T-helper 9 cell (primary cell): ENCODE results near the gene KLC1.
"Not testable (repeated sequence)": the region's sequence is repeated elsewhere in the genome, so short reads cannot be mapped to it uniquely, and the experiment has no call there.

Experiments
- DNase-seq: peaks from one replicate; pipeline ENCODE4 v3.0.0-alpha.2; 2020
- total RNA-seq, 2 donors: gene quantifications; one replicate each; lab custom pipeline; 2026; lab: John Stamatoyannopoulos, UW

The KLC1 gene
- 55.5 to 69.7 reads per million in 2 donors for total RNA-seq

DNA sequence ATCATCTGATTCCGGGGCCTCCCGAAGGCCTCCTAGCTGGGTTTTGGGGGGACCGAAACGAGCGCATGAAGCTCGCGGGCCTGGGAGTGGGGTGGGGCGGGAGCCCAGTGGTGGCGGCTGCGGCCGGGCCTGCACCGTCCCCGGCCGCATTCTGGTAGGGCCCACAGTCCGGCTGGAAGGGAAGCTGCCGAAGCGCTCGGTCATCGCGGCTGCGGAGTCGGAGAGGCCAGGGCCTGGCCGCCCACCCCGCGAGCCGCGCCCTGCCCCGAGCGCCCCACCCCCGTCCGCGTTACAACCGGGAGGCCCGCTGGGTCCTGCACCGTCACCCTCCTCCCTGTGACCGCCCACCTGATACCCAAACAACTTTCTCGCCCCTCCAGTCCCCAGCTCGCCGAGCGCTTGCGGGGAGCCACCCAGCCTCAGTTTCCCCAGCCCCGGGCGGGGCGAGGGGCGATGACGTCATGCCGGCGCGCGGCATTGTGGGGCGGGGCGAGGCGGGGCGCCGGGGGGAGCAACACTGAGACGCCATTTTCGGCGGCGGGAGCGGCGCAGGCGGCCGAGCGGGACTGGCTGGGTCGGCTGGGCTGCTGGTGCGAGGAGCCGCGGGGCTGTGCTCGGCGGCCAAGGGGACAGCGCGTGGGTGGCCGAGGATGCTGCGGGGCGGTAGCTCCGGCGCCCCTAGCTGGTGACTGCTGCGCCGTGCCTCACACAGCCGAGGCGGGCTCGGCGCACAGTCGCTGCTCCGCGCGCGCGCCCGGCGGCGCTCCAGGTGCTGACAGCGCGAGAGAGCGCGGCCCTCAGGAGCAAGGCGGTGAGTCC is at the start of gene KLC1:
KLC1 (plus strand) TSS at position 528 of the 819 bp plus-strand sequence. CDS start 25,354 bp downstream, outside the sequence.
- peak; percentile 81 for DNase-seq

DNA sequence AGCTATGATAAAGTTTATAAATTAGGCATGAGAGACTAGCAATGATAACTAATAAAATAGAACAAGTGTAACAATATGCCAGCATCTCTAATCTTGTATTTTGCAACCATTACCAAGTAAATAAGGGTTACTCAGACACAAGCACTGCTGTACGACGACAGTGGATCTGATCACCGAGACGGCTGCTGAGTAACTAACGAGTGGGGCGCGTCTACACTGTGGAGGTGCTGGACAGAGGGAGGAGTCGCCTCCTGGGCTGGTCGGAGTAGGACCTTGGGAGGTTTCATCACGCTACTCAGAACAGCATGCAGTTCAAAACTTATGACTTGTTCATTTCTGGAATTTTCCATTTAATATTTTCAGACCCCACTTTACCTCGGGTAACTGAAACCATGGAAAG is 47.8 kb upstream of the KLC1 start:
- DNase-seq, result no peak

DNA sequence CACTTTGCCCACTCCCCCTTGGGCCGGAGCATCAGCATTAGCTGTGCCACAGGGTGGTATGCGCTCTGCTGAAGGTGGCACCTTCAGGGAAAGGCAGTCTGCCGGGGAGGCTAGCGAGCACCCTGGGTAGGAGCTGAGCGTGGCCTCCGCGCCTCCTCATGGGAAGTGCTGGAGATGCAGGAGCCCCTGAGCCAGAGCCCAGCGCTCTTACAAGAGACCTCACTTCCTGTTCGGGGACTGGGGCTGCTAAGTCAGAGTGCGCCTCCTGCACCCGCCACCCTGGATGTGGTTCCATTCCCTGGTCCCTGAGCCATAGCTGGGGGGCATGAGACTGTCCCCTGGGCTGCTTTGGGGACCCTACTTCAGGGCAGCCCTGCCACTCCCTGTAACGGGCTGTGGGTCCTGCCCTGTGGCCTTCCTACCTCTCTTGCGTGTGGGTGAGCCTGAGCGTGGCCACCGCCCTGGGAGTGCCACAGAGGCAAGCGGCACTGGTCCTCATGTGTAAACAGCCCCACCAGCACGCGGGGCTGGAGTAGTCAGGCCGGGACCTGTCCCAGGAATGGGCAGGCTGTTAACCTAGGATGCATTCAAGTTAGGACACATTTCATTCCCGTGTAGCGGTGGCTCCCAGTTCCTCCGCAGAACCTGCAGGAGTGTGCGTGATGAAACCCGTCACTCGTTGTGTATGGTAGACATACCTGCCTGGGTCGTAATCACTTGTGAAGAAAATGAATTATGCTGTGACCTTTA is 46.9 kb upstream of the KLC1 start:
- DNase-seq, result no peak

DNA sequence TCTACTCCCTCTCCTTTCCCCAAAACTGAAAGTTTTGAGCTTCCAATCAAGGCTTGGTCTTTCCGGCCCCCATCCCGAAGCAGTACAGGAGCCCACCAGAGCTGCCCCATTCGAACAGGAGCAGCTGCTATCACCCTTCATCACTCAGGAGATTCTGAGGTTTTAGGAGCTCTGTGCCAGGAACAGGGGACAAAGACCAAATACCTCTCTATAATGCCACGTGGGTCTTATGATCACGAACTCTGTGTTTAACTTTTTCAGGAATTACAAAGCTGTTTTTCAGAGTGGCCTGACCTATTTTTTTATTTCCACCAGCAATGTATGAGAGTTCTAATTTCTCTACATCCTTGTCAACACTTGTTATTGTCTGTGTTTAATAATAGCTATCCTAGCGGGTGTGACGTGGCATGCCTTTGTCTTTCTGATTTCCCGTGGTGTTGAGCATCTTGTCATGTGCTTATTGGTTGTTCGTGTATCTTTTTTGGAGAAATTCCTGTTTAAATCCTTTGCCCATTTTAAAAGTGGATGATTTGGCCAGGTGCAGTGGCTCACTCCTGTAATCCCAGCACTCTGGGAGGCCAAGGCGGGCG is 44.6 kb upstream of the KLC1 start:
- DNase-seq, result no peak

DNA sequence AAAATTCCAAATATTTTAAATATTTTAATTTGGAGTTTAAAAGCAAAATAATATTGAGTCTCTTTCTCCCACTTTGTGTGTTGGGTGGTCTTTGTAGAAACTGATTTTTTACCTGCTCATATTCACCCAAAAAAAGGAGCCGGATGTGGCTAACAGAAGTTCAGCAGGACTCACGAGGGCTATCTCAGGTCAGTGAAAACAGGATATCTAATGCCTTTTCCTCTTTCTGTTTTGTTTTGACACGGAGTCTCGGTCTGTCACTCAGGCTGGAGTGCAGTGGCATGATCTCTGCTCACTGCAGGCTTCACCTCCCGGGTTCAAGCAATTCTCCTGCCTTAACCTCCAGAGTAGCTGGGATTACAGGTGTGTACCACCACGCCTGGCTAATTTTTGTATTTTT is 35.4 kb upstream of the KLC1 start:
- no peak for DNase-seq

DNA sequence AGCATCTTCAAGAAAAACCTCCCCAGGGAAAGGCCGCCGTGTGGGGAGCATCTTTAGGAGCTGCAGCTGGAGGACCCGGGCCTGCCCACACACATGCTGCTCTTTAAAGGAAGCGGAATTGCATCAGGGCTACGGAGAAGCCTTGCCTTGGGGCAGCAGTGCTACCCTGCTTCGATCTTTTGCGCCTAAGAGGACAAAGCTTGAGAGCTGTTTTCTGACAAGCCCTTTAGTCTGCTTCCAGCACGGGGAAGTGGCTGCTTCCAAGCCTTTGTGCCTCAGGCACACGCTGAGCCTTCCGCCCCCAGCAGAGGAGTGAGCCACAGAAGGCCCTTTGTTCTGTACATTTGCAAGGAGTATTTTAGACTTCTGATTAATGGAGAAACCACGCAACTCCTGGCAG is 34.7 kb upstream of the KLC1 start:
- no peak for DNase-seq

DNA sequence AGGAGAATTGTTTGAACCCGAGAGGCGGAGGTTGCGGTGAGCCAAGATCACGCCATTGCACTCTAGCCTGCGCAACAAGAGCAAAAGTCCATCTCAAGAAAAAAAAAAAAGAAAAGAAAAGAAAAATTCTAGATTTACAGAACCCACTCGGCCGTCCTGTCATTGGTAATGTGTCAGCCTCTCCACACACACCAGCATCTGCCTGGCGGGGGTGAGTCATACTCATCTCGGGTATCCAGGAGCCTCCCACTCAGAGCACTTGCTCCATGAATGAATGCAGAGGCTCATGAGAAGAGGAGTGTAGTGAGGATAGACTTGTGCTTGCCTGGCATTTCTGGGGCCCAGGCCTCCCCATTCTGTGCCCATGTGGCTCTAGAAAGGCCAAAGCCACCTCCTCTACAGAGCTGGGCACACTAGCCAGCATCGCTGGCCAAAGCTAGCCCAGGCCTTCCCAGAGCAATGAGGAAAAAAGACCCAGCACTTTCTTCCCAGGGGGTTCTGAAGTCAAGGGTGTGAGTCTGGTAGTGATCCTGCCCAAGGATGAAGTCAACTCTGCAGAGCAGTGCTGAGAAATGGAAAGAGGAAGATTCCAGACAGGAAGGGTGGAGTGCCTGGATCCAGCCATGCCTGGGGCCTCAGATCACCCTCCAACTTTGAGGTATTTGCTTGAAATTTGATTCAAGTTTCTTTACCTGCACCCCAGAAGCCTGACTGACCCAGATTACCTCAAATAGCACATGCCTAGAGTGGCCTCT is 31.2 kb upstream of the KLC1 start:
- no peak for DNase-seq

DNA sequence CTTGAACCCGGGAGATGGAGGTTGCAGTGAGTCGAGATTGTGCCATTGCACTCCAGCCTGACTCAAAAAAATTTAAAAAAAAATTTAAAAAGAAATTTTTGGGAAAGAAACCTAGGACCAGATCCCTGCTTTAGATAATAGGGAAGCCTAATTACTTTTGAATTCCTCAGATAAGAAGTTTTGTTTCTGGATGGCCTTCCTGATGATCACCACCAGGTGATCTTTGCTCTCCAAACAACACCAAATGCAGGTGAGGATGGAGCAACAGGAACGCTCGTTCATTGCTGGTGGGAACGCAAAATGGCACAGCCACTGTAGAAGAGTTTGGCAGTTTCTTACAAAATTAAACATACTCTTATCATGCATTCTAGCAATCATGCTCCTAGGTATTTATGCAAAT is 28.5 kb upstream of the KLC1 start:
- no peak for DNase-seq

DNA sequence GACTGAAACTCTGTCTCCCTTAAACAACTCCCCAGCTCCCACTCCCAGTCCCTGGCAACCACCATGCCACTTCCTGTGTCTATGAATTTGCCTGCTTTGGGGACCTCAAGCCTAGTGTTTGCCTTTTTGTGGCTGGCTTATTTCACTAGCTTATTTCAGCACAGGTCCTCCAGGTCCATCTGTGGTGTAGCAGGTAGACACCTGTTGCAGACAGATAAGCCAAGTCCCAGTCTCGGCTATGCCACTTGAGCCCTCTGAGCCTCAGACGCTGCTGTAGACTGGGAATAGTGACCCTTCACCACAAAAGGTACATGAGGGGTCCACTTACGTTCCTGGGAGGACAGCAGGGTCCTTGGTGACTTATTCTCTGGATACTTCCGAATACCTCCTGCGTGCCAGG is 24.4 kb upstream of the KLC1 start:
- no peak for DNase-seq

DNA sequence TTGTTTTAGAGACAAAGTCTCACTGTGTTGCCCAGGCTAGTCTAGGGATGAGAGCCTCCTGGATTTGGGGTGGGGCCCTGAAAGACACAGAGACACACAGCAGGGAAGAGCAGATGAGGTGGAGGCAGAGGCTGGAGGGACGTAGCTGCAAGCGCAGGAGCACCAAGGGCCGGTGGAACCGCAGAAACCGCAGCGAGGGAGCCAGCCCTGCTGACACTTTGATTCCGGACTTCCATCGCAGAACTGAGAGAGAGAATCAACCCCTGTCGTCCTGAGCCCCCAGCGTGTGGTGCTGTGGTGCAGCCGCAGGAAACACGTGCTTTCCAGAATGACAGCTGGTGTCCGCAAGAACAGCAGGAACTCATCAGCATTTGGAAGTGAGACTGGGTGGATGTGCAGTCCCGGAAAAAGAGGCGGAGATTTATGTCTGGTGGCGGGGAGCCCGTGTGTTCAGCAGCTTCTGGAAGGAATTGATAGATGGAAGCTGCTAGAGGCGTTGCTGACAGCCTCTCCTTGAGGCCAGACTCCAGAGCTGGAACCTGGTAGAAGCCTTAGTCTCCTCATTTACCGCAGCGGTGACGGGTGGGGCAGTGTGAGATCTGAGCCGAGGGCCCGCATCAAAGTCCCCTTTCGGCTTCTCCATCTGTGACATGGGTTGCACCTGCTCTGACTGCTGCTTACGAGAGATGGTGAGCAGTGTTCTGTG is 21.9 kb upstream of the KLC1 start:
- peak; percentile 35 for DNase-seq

DNA sequence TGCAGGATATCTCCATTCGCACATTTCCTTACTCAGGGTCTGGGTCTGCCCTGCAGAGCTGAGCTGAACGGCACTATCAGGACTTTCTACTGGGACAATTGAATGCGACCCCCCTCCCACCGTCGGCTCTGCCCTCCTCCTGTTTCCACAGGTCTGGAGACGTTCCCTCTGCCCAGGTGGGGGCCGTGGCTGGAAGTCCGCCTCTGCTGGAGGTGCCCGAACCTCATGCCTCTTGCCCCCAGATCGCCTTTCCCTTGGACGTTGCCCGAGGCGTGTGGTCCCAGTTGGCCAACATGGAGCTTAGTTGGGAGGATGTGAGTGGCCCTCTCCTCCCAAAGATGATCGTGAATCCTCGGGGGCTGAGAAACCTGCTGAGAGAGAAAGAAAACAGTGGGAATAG is 21.2 kb upstream of the KLC1 start:
- DNase-seq, result no peak

DNA sequence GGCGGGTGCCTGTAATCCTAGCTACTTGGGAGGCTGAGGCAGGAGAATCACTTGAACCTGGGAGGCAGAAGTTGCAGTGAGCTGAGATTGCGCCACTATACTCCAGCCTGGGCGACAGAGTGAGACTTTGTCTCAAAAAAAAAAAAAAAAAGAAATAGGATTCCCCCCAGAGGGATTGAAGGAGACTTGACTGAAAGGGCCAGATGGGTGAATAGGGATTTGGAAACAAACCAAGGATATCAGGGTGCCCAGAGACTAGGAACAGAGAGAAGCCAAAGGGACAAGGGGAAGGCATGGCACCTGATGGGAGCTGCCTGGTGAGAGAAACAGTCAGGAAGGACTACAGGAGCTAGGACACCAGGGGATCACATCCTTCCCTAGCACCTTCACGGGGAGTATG is 19.9 kb upstream of the KLC1 start:
- DNase-seq, result not testable (repeated sequence)

DNA sequence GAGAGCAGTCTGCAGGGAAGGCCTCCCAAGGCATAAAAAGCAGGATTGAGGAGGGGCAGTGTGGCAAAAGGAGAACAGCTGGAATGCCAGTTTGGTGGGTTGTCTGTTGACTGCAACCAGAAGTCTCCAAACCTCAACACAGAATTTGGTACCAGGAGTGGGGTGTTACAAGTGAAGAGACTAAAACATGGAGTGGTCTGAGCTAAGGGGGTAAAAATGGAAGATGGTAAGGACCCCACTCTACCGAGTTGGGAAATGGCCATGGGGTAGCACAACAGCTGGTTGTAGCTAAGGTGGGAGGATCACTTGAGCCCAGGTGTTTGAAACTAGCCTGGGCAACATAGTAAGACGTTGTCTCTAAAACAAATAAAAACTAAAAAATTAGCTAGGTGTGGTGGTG is 17.8 kb upstream of the KLC1 start:
- DNase-seq, result no peak

DNA sequence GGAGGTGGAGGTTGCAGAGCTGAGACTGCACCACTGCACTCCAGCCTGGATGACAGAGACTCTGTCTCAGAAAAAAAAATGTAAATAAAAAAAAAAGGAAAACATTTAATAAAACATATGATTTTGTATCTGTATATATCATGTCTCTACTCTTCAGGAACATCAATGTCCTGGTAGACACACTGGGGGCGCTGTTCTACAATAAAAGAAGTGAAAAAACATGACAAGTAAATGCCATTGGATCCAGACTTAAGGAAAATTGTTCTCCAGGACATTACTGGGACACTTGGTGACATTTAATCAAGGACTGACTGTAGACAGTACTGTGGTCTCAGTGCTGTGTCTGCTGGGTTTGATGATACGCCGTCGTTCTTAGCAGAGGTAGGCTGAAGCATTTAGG is 15.5 kb upstream of the KLC1 start:
- no peak for DNase-seq

DNA sequence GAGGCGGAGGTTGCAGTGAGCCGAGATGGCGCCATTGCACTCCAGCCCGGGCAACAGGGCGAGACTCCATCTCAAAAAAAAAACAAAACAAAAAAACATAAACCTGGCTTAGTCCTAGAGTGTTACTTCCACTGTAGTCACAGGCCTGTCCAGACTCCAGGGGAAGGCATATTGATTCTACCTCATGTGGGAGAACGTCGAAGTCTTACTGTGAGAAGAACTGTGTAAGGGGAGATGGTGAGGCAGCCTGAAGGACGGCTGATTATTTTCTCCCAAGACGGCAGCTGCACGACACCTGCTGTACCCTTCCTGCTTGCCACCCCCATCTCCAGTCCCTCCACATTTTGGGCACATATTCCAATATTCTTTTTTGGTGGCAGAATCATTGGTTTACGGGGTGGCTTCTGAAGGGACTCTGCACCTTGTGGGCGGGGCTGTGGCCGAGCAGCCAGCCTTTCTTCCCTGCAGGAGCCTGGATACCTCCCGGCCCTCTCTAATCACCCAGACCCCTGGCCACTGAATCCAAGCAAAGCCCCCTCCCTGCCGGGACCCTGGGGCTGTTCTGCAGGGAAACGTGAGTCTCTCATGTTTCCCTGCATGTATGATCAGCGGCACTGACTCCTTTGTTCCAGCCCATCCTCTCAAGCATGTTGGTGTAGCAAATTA is 12.2 kb upstream of the KLC1 start:
- DNase-seq, result no peak

DNA sequence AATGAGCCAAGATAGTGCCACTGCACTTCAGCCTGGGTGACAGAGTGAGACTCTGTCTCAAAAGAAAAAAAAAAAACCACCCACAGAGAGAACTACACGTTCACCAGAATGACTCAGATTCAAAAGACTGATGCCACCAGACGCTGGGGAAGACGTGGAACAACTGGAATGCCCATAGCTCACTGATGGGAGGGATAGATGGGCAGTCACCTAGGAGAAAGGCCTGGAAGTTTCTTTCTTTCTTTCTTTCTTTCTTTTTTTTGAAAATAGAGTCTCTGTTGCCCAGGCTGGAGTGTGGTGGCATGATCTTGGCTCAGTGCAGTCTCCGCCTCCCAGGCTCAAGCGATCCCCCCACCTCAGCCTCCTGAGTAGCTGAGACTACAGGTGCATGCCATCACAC is 10.0 kb upstream of the KLC1 start:
- no peak for DNase-seq

DNA sequence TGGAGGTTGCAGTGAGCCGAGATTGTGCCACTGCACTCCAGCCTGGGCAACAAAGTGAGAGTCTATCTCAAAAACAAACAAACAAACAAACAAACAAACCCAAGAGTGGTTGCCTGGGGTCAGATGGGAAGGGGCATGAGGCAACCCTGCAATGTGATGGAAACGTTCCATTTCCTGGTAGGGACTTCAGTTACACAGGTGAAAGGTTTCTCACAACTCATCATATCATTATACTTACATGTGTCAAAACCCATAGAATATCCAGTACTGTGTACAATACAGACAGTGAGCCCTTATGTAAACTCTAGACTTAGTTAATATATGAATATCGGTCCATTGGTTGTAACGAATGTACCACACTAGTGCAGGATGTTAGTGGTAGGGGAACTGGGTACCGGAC is 7.2 kb upstream of the KLC1 start:
- no peak for DNase-seq

DNA sequence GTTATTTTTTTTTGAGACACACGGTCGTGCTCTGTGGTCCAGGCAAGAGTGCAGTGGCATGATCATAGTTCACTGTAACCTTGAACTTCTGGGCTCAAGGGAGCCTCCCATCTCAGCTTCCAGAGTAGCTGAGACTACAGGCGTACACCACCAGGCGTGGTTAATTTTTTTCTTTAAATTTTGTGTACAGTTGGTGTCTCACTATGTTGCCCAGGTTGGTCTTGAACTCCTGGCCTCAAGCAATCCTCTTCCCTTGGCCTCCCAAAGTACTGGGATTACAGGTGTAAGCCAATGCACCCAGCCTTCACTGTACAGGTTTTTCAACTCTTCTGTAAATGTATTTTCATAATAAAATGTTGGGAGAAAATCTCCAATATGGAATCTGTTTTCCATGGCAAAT is 5.7 kb upstream of the KLC1 start:
- no peak for DNase-seq

DNA sequence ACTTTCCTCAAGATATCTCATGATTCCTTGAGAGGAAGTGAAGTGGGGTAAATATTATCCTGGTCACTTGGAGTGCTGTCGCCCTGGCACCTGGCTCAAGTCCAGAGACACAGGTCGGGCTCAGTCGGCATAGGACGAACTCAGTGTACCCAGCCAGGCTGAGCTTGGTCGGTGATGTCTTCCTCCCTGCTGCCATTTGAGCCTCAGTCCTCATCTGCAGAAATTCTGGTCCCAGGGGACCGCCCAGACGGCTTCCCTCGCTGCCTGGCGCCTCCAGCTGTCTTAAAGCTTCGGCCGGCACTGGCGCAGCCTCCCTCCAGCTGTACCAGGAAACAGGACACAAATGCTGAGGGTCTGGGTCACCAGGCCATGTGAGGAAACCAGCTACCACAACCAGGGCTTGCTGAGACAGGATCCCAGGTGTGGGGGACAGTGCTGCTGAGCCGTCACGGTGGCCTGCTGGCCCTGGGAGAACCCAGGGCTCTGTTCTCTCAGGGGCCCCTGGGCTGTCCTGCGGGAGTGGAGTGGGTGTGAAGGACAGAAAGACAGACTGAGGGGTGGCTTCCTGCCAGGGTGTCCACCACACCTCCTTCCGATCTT is 5.0 kb upstream of the KLC1 start:
- DNase-seq, result no peak

DNA sequence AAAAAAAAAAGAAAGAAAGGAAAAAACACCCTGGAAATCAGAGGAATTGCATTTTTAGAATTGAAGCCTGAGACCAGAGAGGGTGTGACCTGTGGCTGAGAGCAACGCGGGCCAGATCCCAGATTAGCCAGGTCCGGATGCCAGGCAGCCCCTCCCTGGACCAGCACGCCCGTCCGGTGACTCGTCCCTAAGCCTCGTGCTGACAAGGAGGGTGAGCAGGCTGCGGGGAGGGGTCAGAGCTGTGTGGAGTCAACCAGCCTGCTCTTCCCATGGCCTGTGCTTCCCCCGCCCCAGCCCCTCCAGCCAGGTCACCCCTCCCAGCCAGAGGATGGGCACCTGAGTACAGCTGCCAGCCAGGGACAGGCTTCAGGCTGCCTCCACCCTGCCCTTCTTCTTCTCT is 4.2 kb upstream of the KLC1 start:
- DNase-seq, result peak; percentile 10

DNA sequence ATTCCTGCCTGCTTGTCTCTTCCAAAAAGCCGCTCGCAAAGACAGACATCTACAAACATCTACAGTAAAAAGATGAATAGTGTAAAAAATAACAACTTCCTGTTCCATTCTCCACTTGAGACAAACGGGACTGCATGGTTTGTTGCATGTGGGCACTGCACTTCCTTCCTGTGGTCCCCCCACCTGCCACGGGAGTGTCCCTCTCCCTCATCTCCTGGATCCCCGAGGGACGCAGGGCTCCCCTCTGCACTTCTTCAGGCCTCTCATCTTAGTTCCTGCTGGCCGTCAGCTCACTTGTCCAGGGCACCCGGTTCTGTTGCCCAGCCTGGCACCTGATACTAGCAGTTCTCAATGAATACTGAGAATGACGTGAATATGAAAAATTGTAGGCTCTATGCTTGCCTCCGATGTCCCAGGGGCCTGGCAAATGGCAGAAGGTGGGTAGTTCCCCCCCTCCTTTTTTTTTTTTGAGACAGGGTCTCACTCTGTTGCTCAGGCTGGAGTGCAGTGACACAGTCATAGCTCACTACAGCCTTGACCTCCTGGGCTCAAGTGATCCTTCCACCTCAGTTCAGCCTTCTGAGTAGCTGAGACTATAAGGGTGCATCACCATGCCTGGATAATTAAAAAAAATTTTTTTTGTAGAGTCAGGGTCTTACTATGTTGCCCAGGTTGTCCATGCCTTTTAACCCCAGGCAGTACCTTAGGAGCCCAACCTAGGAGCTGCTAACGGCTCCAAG is 3.5 kb upstream of the KLC1 start:
- DNase-seq, result peak; percentile 34
